Parathyroid adenoma (tissue), 2 donors: ENCODE measurements around the gene CSE1L.
A peak's percentile ranks its signal among the peaks of the same experiment; 100 is the strongest.

ENCODE experiments used
- H2AFZ ChIP-seq: fragments of 300-600 bp; sonication (generic); one replicate; pipeline ENCODE4 v1.7.0; 2017; ENCODE audit warnings: antibody characterized with exemption, mild to moderate bottlenecking
- H3K27ac ChIP-seq: fragments of 300-600 bp; sonication (generic); one replicate; pipeline ENCODE4 v1.7.0; 2017
- H3K27me3 ChIP-seq: fragments of 300-600 bp; sonication (generic); one replicate; pipeline ENCODE4 v1.7.0; 2017; ENCODE audit warnings: low read length; ENCODE audit not compliant: control insufficient read depth, insufficient read depth
- H3K36me3 ChIP-seq: fragments of 300-600 bp; sonication (generic); one replicate; pipeline ENCODE4 v1.7.0; 2017; ENCODE audit warnings: low read length; ENCODE audit not compliant: control insufficient read depth, insufficient read depth
- H3K4me1 ChIP-seq: fragments of 300-600 bp; sonication (generic); one replicate; pipeline ENCODE4 v1.7.0; 2017; ENCODE audit warnings: control low read depth
- H3K4me2 ChIP-seq: fragments of 300-600 bp; sonication (generic); one replicate; pipeline ENCODE4 v1.7.0; 2017; ENCODE audit warnings: low read length
- H3K4me3 ChIP-seq: fragments of 300-600 bp; sonication (generic); one replicate; pipeline ENCODE4 v1.7.0; 2017; ENCODE audit warnings: low read depth, low read length
- H3K79me2 ChIP-seq: fragments of 300-600 bp; sonication (generic); one replicate; pipeline ENCODE4 v1.7.0; 2017; ENCODE audit warnings: control low read depth
- H3K9ac ChIP-seq: fragments of 300-600 bp; sonication (generic); one replicate; pipeline ENCODE4 v1.7.0; 2017; ENCODE audit warnings: mild to moderate bottlenecking
- H3K9me3 ChIP-seq: fragments of 300-600 bp; sonication (generic); one replicate; pipeline ENCODE4 v1.7.0; 2017; ENCODE audit warnings: low read length; ENCODE audit not compliant: control insufficient read depth
- CTCF ChIP-seq: fragments of 300-600 bp; sonication (generic); IDR thresholded peaks from one replicate; pipeline ENCODE4 v1.7.0; 2017; ENCODE audit warnings: antibody characterized with exemption, mild to moderate bottlenecking
- donor health status: primary hyperparathyroidism.

Gene CSE1L

DNA sequence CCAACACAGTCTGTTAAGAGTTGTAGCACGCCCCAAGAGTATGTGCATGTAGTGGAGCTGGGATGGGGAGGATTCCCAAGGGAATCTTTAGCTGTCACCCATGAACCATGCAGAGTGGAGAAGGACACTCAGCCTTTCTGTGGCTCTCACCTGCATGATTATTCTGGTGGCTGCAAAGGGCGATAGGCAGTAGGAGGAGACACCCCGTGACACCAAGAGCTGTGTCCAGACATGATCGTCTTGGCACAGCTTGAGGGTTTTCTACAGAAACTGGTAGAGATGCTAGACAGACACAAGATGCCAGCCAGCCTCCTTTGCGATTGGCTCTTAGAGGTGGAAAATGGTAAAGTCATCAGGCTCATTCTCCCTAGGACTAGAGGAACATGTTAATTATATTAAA lies 3.1 kb upstream of the CSE1L start:
- Histone ChIP-seq H3K36me3 (no peaks in the 10 kb centered on the region), H3K9me3 (no peaks in the 10 kb centered on the region), H3K4me3 (no peak overlapping the region), H3K4me2 (no peak overlapping the region), H3K27ac (no peak overlapping the region), H3K4me1 (peaks cover 9% of the 10 kb centered on the region), H3K9ac (no peak overlapping the region), H2AFZ (no peak overlapping the region), H3K79me2 (peaks cover 11% of the 10 kb centered on the region), H3K27me3 (no peaks in the 10 kb centered on the region)
- no peak for TF ChIP-seq CTCF

DNA sequence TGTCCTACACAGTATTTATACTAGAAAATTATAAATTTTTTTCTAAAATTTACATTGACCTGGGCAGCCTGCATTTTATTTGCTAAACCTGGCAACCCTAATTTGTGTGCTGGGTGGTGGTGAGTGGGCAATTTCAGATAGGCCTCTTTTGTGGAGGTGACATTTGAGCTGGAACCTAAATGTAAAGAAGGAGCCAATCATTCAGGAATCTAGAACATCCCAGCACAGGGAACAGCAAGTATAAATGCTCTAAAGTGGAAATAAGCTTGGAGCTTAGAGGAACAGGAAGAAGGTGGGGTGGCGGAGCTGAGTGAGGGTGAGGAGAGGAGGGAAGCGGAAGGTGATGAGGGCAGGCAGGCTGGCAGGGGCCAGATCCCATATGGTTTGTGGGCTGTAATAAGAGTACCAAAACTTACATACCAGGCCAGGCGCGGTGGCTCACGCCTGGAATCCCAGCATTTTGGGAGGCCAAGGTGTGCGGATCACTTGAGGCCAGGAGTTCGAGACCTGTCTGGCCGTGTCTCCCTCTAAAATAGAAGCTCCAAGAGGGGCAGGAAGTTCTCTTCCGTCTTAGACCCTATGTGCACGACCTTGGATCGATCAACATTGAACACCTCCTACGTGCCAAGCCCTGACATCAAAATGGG lies 549 bp upstream of the CSE1L start:
- H2AFZ ChIP-seq = peak overlapping the region; percentile 85
- no peaks in the 10 kb centered on the region for H3K9me3 ChIP-seq
- peak overlapping the region; percentile 98 for H3K4me3 ChIP-seq
- H3K79me2 ChIP-seq = peaks cover 30% of the 10 kb centered on the region
- H3K9ac ChIP-seq = no peak overlapping the region
- H3K4me2 ChIP-seq = peak overlapping the region; percentile 81
- TF ChIP-seq CTCF = no peak
- H3K27me3 ChIP-seq = no peaks in the 10 kb centered on the region
- H3K36me3 ChIP-seq = no peaks in the 10 kb centered on the region
- peak overlapping the region; percentile 68 for H3K27ac ChIP-seq
- H3K4me1 ChIP-seq = peaks cover 10% of the 10 kb centered on the region

- Histone ChIP-seq H3K27ac (no peak overlapping the region), H2AFZ (no peak overlapping the region), H3K4me3 (no peak overlapping the region), H3K9ac (no peak overlapping the region), H3K4me1 (peaks cover 5% of the 10 kb centered on the region), H3K27me3 (no peaks in the 10 kb centered on the region), H3K36me3 (no peaks in the 10 kb centered on the region), H3K79me2 (peaks cover 70% of the 10 kb centered on the region), H3K4me2 (no peak overlapping the region), H3K9me3 (no peaks in the 10 kb centered on the region)
- no peak for TF ChIP-seq CTCF
These were observed 6.2 kb downstream of the CSE1L start for GRCh38 chr20:49052334-49052733.

DNA sequence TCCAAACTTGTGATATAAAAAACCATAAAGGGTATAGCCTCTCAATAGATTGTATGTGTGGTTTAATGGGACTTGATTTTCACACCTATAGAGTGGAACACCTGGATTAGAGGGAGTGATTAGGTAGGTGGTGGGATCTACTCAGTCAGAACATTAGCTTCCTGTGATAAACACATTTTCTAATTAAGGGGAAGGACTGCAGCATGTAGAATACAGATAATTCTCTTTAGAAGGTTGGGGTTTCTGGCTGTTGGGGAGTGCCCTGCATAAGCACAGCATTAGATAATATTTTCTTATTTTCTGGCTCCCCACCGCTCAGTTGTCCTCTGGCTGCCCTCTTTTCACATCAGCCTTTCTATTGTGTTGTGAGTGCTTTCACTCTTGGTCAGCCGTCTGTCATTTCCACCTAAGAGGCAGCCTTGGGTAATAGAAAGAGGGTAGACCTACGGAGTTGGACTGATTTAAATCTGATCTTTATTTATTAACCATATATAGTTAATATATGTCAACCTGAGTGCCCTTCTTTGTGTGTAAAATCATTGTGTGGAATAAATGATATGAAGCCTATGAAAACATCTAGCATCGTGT lies 8.0 kb downstream of the CSE1L start:
- no peak for TF ChIP-seq CTCF
- Histone ChIP-seq H3K4me1 (no peaks in the 10 kb centered on the region), H3K4me2 (no peak overlapping the region), H3K9me3 (no peaks in the 10 kb centered on the region), H3K79me2 (peaks cover 59% of the 10 kb centered on the region), H3K9ac (no peak overlapping the region), H3K4me3 (no peak overlapping the region), H3K27me3 (no peaks in the 10 kb centered on the region), H3K27ac (no peak overlapping the region), H3K36me3 (no peaks in the 10 kb centered on the region), H2AFZ (no peak overlapping the region)

DNA sequence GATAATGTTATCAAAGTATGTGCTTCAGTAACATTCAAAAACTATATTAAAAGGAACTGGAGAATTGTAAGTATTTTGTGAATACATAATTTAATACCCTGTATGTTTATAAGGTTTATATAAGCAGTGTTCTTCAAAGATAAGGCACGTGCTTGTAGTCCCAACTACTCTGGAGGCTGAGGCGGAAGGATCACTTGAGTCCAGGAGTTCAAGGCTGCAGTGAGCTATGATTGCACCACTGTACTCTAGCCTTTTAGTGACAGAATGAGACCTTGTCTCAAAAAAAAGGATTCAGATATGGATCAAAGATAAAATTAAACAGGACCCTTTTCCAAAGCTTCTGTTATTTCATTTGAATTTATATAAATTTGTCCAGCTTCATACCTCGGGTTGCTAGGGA lies 17.2 kb downstream of the CSE1L start:
- Histone ChIP-seq H3K9ac (no peak overlapping the region), H3K4me2 (no peak overlapping the region), H3K27ac (no peak overlapping the region), H3K9me3 (no peaks in the 10 kb centered on the region), H2AFZ (no peak overlapping the region), H3K27me3 (no peaks in the 10 kb centered on the region), H3K4me1 (no peaks in the 10 kb centered on the region), H3K4me3 (no peak overlapping the region), H3K36me3 (no peaks in the 10 kb centered on the region), H3K79me2 (no peaks in the 10 kb centered on the region)
- TF ChIP-seq CTCF = no peak
